ENCODE data around the gene ASPHD2. TPM values are rescaled to one million over a fixed set of nuclear protein-coding genes. Genes with fewer than 3 reads are reported as not detected.

The ASPHD2 gene
- total and polyA plus RNA-seq, 2 of the 13 experiments (the other 11 are each of a cell fraction or from before 2014, with no cell fraction given): 0.04 TPM

DNA sequence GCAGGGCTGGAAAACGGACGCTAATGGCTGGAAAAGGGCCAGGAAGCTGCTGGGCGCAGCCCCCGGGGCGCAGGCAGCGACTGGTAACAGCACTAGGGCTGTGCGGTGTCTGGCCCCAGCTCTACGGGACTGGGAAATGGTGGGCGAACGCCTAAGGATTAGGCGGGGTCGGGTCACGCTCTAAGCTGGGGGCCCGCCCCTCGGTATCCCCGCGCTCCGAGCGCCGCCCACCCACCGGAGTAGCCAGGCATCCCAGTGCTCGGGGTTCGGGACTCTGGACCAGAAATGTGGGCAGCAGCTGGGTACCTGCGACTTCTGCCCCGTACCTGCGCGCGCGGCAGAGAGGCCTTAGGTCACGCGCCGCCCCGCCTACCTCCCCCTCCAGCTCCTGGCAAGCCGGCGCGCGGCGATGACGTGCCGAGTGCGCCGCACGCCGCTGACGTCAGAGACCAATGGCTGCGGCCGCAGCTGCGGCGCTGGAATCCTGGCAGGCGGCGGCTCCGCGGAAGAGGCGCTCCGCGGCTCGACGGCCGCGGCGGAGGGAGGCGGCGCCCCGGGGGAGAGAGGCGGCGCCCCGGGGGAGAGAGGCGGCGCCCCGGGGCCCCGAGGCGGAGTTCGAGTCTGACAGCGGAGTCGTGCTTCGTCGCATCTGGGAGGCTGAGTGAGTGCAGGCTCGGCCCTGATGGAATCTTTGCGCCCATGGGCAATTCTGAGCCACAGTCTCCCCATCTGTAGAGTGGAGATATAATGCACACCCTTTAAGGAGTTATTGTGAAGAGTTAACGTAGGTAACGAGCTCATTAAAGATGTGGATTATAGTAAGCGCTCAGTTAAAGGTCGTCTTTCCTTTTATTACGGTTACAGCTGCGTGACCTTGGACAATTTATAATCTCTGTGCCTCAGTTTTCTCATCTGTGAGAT is 54.6 kb downstream of the ASPHD2 start, which contains the start of the genes HPS4 and SRRD (continued):
- TF ChIP-seq ZNF317 (CRISPR knock-in tag; IDR thresholded peaks at IDR 0.05) (peak; percentile 24; the same call in 1 of the 2 replicates), CEBPZ (IDR thresholded peaks at IDR 0.05; ENCODE audit: low read length) (no peak), GTF2F1 (IDR thresholded peaks at IDR 0.05; ENCODE audit: low read length) (0 out of 2 replicates have a peak, but pooled peaks have one; percentile 30), TBX2 (CRISPR knock-in tag; IDR thresholded peaks at IDR 0.05; ENCODE audit: borderline replicate concordance) (peak; percentile 68), NFATC3 (CRISPR knock-in tag; IDR thresholded peaks at IDR 0.05) (peak; percentile 75; the same call in 1 of the 2 replicates), REL (CRISPR knock-in tag; conservative IDR thresholded peaks at IDR 0.05) (no peak; the same call in 1 of the 2 replicates), ARID4A (CRISPR knock-in tag; IDR thresholded peaks at IDR 0.05; ENCODE audit: borderline replicate concordance) (peak; percentile 96), ZSCAN25 (CRISPR knock-in tag; IDR thresholded peaks at IDR 0.05) (peak; percentile 40; the same call in 1 of the 2 replicates), ZNF749 (CRISPR knock-in tag; IDR thresholded peaks at IDR 0.05; ENCODE audit: borderline replicate concordance) (no peak), SMYD3 (CRISPR knock-in tag; IDR thresholded peaks at IDR 0.05) (peak; percentile 44; the same call in 1 of the 2 replicates), TCF7 (IDR thresholded peaks at IDR 0.05; ENCODE audit: low read depth) (no peak), ZEB1 (IDR thresholded peaks at IDR 0.05; ENCODE audit: insufficient replicate concordance, low read depth) (peak; percentile 94), HNF4A (CRISPR knock-in tag; IDR thresholded peaks at IDR 0.05) (peak; percentile 54), BORCS8-MEF2B (CRISPR knock-in tag; IDR thresholded peaks at IDR 0.05) (peak; percentile 75; the same call in 1 of the 2 replicates), ONECUT2 (CRISPR knock-in tag; IDR thresholded peaks at IDR 0.05) (no peak), CENPT (CRISPR knock-in tag; IDR thresholded peaks at IDR 0.05; ENCODE audit: low read depth) (no peak), ZBTB20 (CRISPR knock-in tag; IDR thresholded peaks at IDR 0.05; ENCODE audit: borderline replicate concordance, low read depth) (peak; percentile 49; the same call in 1 of the 2 replicates), BCL6 (CRISPR knock-in tag; IDR thresholded peaks at IDR 0.05) (peak; percentile 48; the same call in 1 of the 2 replicates)
- TF ChIP-seq, protein P1, sequence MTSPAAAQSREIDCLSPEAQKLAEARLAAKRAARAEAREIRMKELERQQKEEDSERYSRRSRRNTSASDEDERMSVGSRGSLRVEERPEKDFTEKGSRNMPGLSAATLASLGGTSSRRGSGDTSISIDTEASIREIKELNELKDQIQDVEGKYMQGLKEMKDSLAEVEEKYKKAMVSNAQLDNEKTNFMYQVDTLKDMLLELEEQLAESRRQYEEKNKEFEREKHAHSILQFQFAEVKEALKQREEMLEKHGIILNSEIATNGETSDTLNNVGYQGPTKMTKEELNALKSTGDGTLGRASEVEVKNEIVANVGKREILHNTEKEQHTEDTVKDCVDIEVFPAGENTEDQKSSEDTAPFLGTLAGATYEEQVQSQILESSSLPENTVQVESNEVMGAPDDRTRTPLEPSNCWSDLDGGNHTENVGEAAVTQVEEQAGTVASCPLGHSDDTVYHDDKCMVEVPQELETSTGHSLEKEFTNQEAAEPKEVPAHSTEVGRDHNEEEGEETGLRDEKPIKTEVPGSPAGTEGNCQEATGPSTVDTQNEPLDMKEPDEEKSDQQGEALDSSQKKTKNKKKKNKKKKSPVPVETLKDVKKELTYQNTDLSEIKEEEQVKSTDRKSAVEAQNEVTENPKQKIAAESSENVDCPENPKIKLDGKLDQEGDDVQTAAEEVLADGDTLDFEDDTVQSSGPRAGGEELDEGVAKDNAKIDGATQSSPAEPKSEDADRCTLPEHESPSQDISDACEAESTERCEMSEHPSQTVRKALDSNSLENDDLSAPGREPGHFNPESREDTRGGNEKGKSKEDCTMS (CRISPR knock-in tag; conservative IDR thresholded peaks at IDR 0.05): no peak; the same call in 1 of the 2 replicates

Data from HepG2 (cell line).